HG02759 (cell line): Measurements from ENCODE around the gene KATNB1.
A peak's percentile ranks its signal among the peaks of the same experiment; 100 is the strongest.

Experiments used
- ATAC-seq: cut with Tn5 transposase; IDR thresholded peaks from one replicate; pipeline ENCODE4 v1.9.1; 2021; ENCODE audit warnings: mild to moderate bottlenecking, moderate library complexity; ENCODE audit not compliant: unreplicated experiment

Gene KATNB1

GRCh38 chr16:57755061-57755684 is 19.6 kb downstream of the KATNB1 start:
- ATAC-seq, result no peak

- ATAC-seq, result no peak
Observed at GRCh38 chr16:57755726-57756423, 20.3 kb downstream of the KATNB1 start.

- no peak for ATAC-seq
Observed at GRCh38 chr16:57756424-57757325, 21.1 kb downstream of the KATNB1 start.

- ATAC-seq, result peak; percentile 92
Observed at GRCh38 chr16:57757326-57757786, 21.8 kb downstream of the KATNB1 start.

- ATAC-seq, result no peak
Observed at GRCh38 chr16:57757883-57758282, 22.3 kb downstream of the KATNB1 start.

- ATAC-seq, result no peak
Observed at GRCh38 chr16:57758331-57759117, 23.0 kb downstream of the KATNB1 start.

GRCh38 chr16:57759131-57759530 is 23.6 kb downstream of the KATNB1 start:
- ATAC-seq, result no peak

- ATAC-seq, result no peak
Observed at GRCh38 chr16:57759541-57760356, 24.2 kb downstream of the KATNB1 start.

- ATAC-seq, result no peak
Observed at GRCh38 chr16:57760357-57761160, 25.0 kb downstream of the KATNB1 start.

- ATAC-seq, result no peak
Observed at GRCh38 chr16:57761301-57761700, 25.7 kb downstream of the KATNB1 start.

- ATAC-seq, result no peak
Observed at GRCh38 chr16:57761957-57762356, 26.4 kb downstream of the KATNB1 start.

GRCh38 chr16:57762365-57763040 is 26.9 kb downstream of the KATNB1 start:
- ATAC-seq, result no peak

- ATAC-seq, result no peak
Observed at GRCh38 chr16:57763285-57764005, 27.9 kb downstream of the KATNB1 start.

- no peak for ATAC-seq
Observed at GRCh38 chr16:57764006-57764340, 28.4 kb downstream of the KATNB1 start.

- ATAC-seq, result peak; percentile 57
Observed at GRCh38 chr16:57764341-57765159, 29.0 kb downstream of the KATNB1 start.

- no peak for ATAC-seq
Observed at GRCh38 chr16:57765160-57765728, 29.7 kb downstream of the KATNB1 start.
